HG03575 (cell line): Measurements from ENCODE around the gene NOM1.

Experiments used
- ATAC-seq: cut with Tn5 transposase; IDR thresholded peaks from one replicate; pipeline ENCODE4 v1.9.1; 2021; ENCODE audit not compliant: unreplicated experiment, insufficient number of reproducible peaks, low FRiP score; ENCODE audit errors: extremely low read depth

The NOM1 gene

GRCh38 chr7:157001920-157002818 is 52.7 kb downstream of the NOM1 start:
- ATAC-seq: no peak

GRCh38 chr7:157002819-157003421 is 53.4 kb downstream of the NOM1 start:
- ATAC-seq: no peak

- ATAC-seq: no peak
Observed at GRCh38 chr7:157003445-157003755, 53.9 kb downstream of the NOM1 start.

- no peak for ATAC-seq
Observed at GRCh38 chr7:157003756-157004520, 54.4 kb downstream of the NOM1 start.

- no peak for ATAC-seq
Observed at GRCh38 chr7:157004521-157005455, 55.3 kb downstream of the NOM1 start.

GRCh38 chr7:157005456-157006204 is 56.1 kb downstream of the NOM1 start:
- ATAC-seq: no peak

- no peak for ATAC-seq
Observed at GRCh38 chr7:157006205-157006747, 56.8 kb downstream of the NOM1 start.

GRCh38 chr7:157006829-157007469 is 57.4 kb downstream of the NOM1 start:
- no peak for ATAC-seq

GRCh38 chr7:157007470-157008066 is 58.1 kb downstream of the NOM1 start:
- ATAC-seq: no peak

- no peak for ATAC-seq
Observed at GRCh38 chr7:157008206-157009169, 59.0 kb downstream of the NOM1 start.

GRCh38 chr7:157009170-157009777 is 59.8 kb downstream of the NOM1 start:
- no peak for ATAC-seq

- no peak for ATAC-seq
Observed at GRCh38 chr7:157009778-157010587, 60.5 kb downstream of the NOM1 start.

GRCh38 chr7:157010588-157011332 is 61.2 kb downstream of the NOM1 start, which contains the start of gene MNX1:
Gene MNX1 (minus strand): TSS chr7:157010663. CDS start chr7:157010350, 313 bp downstream.
- no peak for ATAC-seq
